ENCODE results near the gene LRRC45.

LRRC45 gene

GRCh38 chr17:81999976-82000802, 22.9 kb upstream of the LRRC45 start:
- H3K4me3 Mint-ChIP-seq, result no peak overlapping the region
- H3K27me3 Mint-ChIP-seq, result no peaks in the 10 kb centered on the region
- no peaks in the 10 kb centered on the region for H3K9me3 Mint-ChIP-seq
- H3K4me1 Mint-ChIP-seq (ENCODE audit: low read depth), result peaks cover 7% of the 10 kb centered on the region
- no peak overlapping the region for H3K27ac Mint-ChIP-seq
- H3K36me3 Mint-ChIP-seq (ENCODE audit: low read depth), result no peaks in the 10 kb centered on the region

DNA sequence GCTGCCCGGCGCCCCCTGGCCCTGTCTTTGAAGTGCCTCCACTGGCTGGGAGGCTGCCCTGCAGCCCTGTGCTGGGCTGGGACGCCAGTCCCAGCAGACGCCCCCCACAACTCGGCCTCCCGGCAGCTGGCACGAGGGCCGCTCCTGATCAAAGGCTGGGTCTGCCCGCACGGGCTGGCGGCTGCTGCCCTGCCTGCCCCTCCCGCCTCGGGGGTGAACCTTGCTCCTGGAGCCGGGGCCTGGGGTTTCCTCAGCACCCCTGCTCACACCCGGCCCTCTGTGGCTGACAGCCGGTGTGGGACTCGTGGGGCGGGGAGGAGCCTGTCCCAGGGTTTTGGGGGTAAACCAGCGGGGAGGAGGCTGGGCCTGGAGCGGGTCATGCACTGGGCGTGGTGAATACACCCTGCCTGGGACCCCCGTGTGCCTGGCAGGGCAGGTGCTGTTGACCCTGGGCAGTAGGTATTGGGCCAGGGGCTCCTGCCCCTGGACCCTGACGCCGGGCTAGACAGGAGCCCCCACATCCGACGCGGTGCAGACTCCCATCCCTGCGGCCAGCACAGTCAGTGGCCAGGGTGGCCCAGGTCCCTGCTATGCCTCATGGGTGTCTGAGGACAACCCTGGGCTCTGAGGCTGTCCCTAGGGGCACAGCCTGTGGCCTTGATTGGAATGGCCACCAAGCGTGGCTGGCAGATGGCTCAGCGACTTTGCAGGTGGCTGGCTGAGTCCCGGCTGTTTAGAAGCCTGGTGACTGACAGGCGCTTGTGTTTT, 22.1 kb upstream of the LRRC45 start:
- no peak overlapping the region for H3K4me3 Mint-ChIP-seq
- H3K36me3 Mint-ChIP-seq (ENCODE audit: low read depth), result no peaks in the 10 kb centered on the region
- H3K27ac Mint-ChIP-seq, result no peak overlapping the region
- H3K9me3 Mint-ChIP-seq, result no peaks in the 10 kb centered on the region
- H3K27me3 Mint-ChIP-seq, result no peaks in the 10 kb centered on the region
- peaks cover 9% of the 10 kb centered on the region for H3K4me1 Mint-ChIP-seq (ENCODE audit: low read depth)

DNA sequence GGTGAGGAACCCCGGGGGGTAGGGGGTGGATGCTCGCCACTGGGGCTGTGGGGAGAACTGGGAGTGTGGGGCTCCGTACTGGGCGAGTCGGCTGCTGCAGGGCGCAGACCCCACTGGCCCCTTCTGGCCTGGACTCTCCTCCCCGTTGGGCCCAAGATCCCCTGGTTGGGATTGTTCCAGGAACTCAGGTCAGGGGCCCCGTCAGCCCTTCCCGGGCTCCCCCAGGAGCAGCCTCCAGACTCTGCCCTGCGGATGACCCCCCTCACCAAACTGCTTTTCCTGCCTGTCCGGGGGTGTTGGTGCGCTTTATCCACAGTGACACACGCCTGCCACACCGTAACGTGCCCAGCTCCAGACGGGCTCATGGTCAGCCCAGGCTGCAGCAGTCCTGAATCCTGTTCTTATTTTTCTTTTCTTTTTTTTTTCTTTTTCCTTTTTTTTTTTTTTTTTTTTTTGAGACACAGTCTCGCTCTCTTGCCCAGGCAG, 21.5 kb upstream of the LRRC45 start:
- no peaks in the 10 kb centered on the region for H3K27me3 Mint-ChIP-seq
- H3K36me3 Mint-ChIP-seq (ENCODE audit: low read depth), result no peaks in the 10 kb centered on the region
- no peak overlapping the region for H3K27ac Mint-ChIP-seq
- H3K4me1 Mint-ChIP-seq (ENCODE audit: low read depth), result peaks cover 10% of the 10 kb centered on the region
- no peak overlapping the region for H3K4me3 Mint-ChIP-seq
- H3K9me3 Mint-ChIP-seq, result no peaks in the 10 kb centered on the region

- Mint-ChIP-seq H3K27me3 (no peaks in the 10 kb centered on the region), H3K4me1 (ENCODE audit: low read depth) (peaks cover 10% of the 10 kb centered on the region), H3K27ac (no peak overlapping the region), H3K4me3 (no peak overlapping the region), H3K36me3 (ENCODE audit: low read depth) (no peaks in the 10 kb centered on the region), H3K9me3 (no peaks in the 10 kb centered on the region)
Measured at GRCh38 chr17:82003411-82004381, 19.4 kb upstream of the LRRC45 start.

GRCh38 chr17:82004517-82005455, 18.3 kb upstream of the LRRC45 start:
- Mint-ChIP-seq H3K9me3 (no peaks in the 10 kb centered on the region), H3K27ac (no peak overlapping the region), H3K4me3 (no peak overlapping the region), H3K36me3 (ENCODE audit: low read depth) (no peaks in the 10 kb centered on the region), H3K27me3 (no peaks in the 10 kb centered on the region), H3K4me1 (ENCODE audit: low read depth) (peaks cover 10% of the 10 kb centered on the region)

DNA sequence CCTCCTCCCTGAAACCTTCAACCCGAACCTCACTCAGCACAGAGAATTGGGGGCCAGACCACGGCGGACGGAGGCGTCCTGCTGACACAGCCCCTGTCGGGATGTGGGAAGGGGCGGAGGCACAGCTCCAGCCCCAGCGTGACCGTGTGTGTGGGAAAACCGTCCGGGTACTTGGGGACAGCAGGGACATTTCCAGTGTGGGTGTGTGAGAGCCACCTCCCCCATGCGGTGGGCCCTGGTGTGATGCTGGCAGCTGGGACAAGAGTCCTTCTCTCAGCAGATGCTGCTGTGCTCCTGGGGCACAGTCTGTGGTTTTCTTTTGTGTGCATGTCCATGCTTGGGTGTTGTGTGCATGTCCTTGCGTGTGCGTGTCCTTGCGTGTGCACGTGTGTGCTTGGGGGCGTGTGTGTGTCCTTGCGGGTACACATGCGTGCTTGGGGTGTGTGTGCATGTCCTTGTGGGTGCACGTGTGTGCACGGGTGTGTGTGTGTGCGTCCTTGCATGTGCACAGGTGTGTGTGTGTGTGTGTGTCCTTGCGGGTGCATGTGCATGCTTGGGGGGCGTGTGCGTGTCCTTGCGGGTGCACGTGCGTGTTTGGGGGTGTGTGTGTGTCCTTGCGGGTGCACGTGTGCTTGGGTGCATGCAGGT, 17.3 kb upstream of the LRRC45 start:
- no peaks in the 10 kb centered on the region for H3K36me3 Mint-ChIP-seq (ENCODE audit: low read depth)
- no peaks in the 10 kb centered on the region for H3K9me3 Mint-ChIP-seq
- H3K27ac Mint-ChIP-seq, result peak overlapping the region; percentile 52
- H3K27me3 Mint-ChIP-seq, result no peaks in the 10 kb centered on the region
- peaks cover 10% of the 10 kb centered on the region for H3K4me1 Mint-ChIP-seq (ENCODE audit: low read depth)
- H3K4me3 Mint-ChIP-seq, result no peak overlapping the region

- Mint-ChIP-seq H3K4me3 (no peak overlapping the region), H3K9me3 (no peaks in the 10 kb centered on the region), H3K27ac (no peak overlapping the region), H3K36me3 (ENCODE audit: low read depth) (no peaks in the 10 kb centered on the region), H3K4me1 (ENCODE audit: low read depth) (peaks cover 10% of the 10 kb centered on the region), H3K27me3 (no peaks in the 10 kb centered on the region)
Measured at GRCh38 chr17:82006468-82007227, 16.5 kb upstream of the LRRC45 start.

- no peaks in the 10 kb centered on the region for H3K9me3 Mint-ChIP-seq
- peaks cover 10% of the 10 kb centered on the region for H3K4me1 Mint-ChIP-seq (ENCODE audit: low read depth)
- no peak overlapping the region for H3K27ac Mint-ChIP-seq
- no peaks in the 10 kb centered on the region for H3K27me3 Mint-ChIP-seq
- no peak overlapping the region for H3K4me3 Mint-ChIP-seq
- no peaks in the 10 kb centered on the region for H3K36me3 Mint-ChIP-seq (ENCODE audit: low read depth)
Measured at GRCh38 chr17:82007228-82007494, 15.9 kb upstream of the LRRC45 start.

DNA sequence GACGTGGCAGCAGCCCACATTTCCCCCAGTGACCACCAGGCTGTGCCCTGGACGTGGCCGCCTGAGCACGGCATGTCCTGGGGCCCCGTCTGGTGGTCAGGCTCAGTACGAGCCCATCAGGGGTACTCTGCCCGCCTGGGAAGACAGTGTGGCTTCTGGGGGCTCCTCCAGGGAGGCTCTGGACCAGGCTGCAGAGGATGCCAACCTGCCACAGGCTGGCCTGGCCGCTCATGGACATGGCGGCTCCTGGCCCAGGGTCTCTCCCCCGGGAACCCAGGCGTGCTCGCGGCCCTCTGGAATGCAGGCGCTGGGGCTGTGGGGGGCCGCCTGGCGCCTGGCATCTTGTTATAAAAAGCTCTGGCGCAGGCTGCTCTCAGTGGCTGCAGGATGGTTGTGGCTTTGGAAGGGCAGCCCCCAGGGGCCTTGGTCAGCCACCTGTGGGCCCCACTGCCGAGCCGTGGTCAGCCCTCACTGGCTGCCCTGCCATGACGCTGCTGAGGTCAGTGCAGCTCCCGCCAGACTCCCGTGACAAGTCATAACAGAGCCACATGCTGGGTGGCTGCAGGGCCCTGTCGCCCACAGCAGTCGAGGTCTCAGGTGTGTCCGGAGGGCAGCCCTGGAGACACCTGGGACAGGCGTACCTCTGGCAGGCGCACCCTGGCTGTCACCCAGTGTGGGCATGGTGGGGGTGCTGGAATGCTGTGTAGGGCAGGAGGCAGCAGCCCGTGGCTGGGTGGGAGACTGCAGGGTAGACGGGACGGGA, 15.4 kb upstream of the LRRC45 start:
- H3K27ac Mint-ChIP-seq, result no peak overlapping the region
- H3K4me1 Mint-ChIP-seq (ENCODE audit: low read depth), result peaks cover 10% of the 10 kb centered on the region
- no peak overlapping the region for H3K4me3 Mint-ChIP-seq
- H3K27me3 Mint-ChIP-seq, result no peaks in the 10 kb centered on the region
- H3K36me3 Mint-ChIP-seq (ENCODE audit: low read depth), result no peaks in the 10 kb centered on the region
- H3K9me3 Mint-ChIP-seq, result no peaks in the 10 kb centered on the region

GRCh38 chr17:82008258-82008940, 14.7 kb upstream of the LRRC45 start:
- Mint-ChIP-seq H3K9me3 (no peaks in the 10 kb centered on the region), H3K4me3 (no peak overlapping the region), H3K27me3 (no peaks in the 10 kb centered on the region), H3K36me3 (ENCODE audit: low read depth) (no peaks in the 10 kb centered on the region), H3K27ac (no peak overlapping the region), H3K4me1 (ENCODE audit: low read depth) (peaks cover 4% of the 10 kb centered on the region)

DNA sequence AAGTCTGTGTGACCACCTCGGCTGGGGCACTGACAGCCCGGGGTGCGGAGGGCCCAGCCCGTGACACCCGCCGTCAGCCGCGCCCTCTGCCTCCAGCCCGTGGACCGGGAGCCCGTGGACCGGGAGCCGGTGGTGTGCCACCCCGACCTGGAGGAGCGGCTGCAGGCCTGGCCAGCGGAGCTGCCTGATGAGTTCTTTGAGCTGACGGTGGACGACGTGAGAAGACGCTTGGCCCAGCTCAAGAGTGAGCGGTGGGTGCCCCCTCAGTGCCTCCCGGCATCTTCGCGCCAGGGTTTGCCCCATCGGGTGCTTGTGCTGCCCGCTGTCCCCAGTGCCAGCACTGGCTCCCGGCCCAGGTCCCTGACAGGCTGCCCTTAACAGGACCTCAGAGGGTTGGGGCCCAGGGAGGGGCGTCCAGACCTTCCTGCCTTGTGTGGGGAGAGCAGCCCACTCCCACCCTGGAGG, 14.1 kb upstream of the LRRC45 start:
- Mint-ChIP-seq H3K9me3 (no peaks in the 10 kb centered on the region), H3K4me3 (no peak overlapping the region), H3K36me3 (ENCODE audit: low read depth) (no peaks in the 10 kb centered on the region), H3K27ac (no peak overlapping the region), H3K27me3 (no peaks in the 10 kb centered on the region), H3K4me1 (ENCODE audit: low read depth) (peaks cover 3% of the 10 kb centered on the region)

DNA sequence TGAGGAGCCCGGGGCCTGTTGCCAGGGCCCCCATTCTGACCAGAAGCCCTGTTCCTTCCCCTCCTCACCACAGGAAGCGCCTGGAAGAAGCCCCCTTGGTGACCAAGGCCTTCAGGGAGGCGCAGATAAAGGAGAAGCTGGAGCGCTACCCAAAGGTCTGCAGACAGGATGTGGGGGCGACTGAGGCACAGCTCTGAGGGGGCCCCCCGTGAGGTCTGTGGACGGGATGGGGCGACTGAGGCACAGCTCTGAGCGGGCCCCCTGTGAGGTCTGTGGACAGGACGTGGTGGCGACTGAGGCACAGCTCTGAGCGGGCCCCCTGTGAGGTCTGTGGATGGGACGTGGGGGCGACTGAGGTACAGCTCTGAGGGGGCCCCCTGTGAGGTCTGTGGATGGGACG, 13.7 kb upstream of the LRRC45 start:
- no peaks in the 10 kb centered on the region for H3K36me3 Mint-ChIP-seq (ENCODE audit: low read depth)
- no peak overlapping the region for H3K4me3 Mint-ChIP-seq
- peaks cover 3% of the 10 kb centered on the region for H3K4me1 Mint-ChIP-seq (ENCODE audit: low read depth)
- no peak overlapping the region for H3K27ac Mint-ChIP-seq
- no peaks in the 10 kb centered on the region for H3K9me3 Mint-ChIP-seq
- H3K27me3 Mint-ChIP-seq, result no peaks in the 10 kb centered on the region

Data from stimulated activated naive CD8-positive, alpha-beta T cell treated with anti-CD3 and anti-CD28 coated beads, Interleukin-15, Interleukin-2, amounts not matched to agents 100 ng/mL and 50 ng/mL, for 24 hours (primary cell).